Measurements from ENCODE around the gene TBL1Y. TPM values are rescaled to one million over a fixed set of nuclear protein-coding genes. Genes with fewer than 3 reads are reported as not detected.

TBL1Y gene
- total and polyA plus RNA-seq, 12 donors: 0.09 TPM; not detected in 11

- DNase-seq (no peak), ATAC-seq (no peak)
- Histone ChIP-seq H3K4me1 (no peaks in the 10 kb centered on the region), H3K27me3 (no peaks in the 10 kb centered on the region), H3K9me3 (no peaks in the 10 kb centered on the region), H3K27ac (no peak overlapping the region), H3K36me3 (no peaks in the 10 kb centered on the region), H3K4me3 (no peak overlapping the region)
- intact Hi-C loops (cut with DNase I): loop anchor here in 5 of 10 donors (2.0 to 5.0 kb wide), 4 partner anchors 116 to 906 kb away; no protein-coding TSS in a partner anchor
- no peak for TF ChIP-seq CTCF (IDR thresholded peaks at IDR 0.05)
- 76 to 89% methylated on average over 3 of the region's 3 CpGs for WGBS, 2 donors
Measured at GRCh38 chrY:6966521-6966920, 56.0 kb downstream of the TBL1Y start.

GRCh38 chrY:6967736-6968135 lies 57.2 kb downstream of the TBL1Y start:
- no peak for TF ChIP-seq CTCF (IDR thresholded peaks at IDR 0.05)
- no peaks in the 10 kb centered on the region for H3K36me3 ChIP-seq
- H3K27ac ChIP-seq: no peak overlapping the region
- no peaks in the 10 kb centered on the region for H3K9me3 ChIP-seq
- no peaks in the 10 kb centered on the region for H3K27me3 ChIP-seq
- intact Hi-C loops (cut with DNase I): loop anchor here in 5 of 10 donors (2.0 to 5.0 kb wide), 4 partner anchors 115 to 905 kb away; no protein-coding TSS in a partner anchor
- WGBS, 2 donors: 85 to 89% methylated on average over 5 of the region's 5 CpGs
- H3K4me3 ChIP-seq: no peak overlapping the region
- ATAC-seq (no peak), DNase-seq (no peak)
- H3K4me1 ChIP-seq: no peaks in the 10 kb centered on the region

GRCh38 chrY:6968191-6968590 lies 57.7 kb downstream of the TBL1Y start:
- no peak for TF ChIP-seq CTCF (IDR thresholded peaks at IDR 0.05)
- no peaks in the 10 kb centered on the region for H3K9me3 ChIP-seq
- no peak overlapping the region for H3K4me3 ChIP-seq
- no peaks in the 10 kb centered on the region for H3K4me1 ChIP-seq
- no peaks in the 10 kb centered on the region for H3K27me3 ChIP-seq
- no peaks in the 10 kb centered on the region for H3K36me3 ChIP-seq
- ATAC-seq (no peak), DNase-seq (no peak)
- intact Hi-C loops (cut with DNase I): loop anchor here in 4 of 10 donors (5.0 kb wide), 3 partner anchors 114 to 904 kb away; no protein-coding TSS in a partner anchor
- WGBS, 2 donors: 82 to 90% methylated on average over 1 of the region's 1 CpG
- H3K27ac ChIP-seq: no peak overlapping the region

GRCh38 chrY:6972271-6972887 lies 61.9 kb downstream of the TBL1Y start:
- Histone ChIP-seq H3K4me1 (no peaks in the 10 kb centered on the region), H3K4me3 (no peak overlapping the region), H3K36me3 (no peaks in the 10 kb centered on the region), H3K27ac (no peak overlapping the region), H3K27me3 (no peaks in the 10 kb centered on the region), H3K9me3 (no peaks in the 10 kb centered on the region)
- 20 to 23% methylated on average over 4 of the region's 4 CpGs for WGBS, 2 donors
- no peak for TF ChIP-seq CTCF (IDR thresholded peaks at IDR 0.05)
- ATAC-seq (no peak), DNase-seq (no peak)
- intact Hi-C loops (cut with DNase I): no loop called here
